Ovary (tissue), 9 donors: ENCODE measurements around the gene GSTM2. TPM values are rescaled to one million over a fixed set of nuclear protein-coding genes. Genes with fewer than 3 reads are reported as not detected.
"Not testable (repeated sequence)": the region's sequence is repeated elsewhere in the genome, so short reads cannot be mapped to it uniquely, and the experiment has no call there.

Experiments used
- DNase-seq, 5 donors: peaks; one replicate each; pipeline ENCODE4 v3.0.0-alpha.2; 2019 to 2020
- H3K27ac ChIP-seq, 2 donors: fragments of 200-600 bp; one replicate each; pipeline versions ENCODE4 v1.5.1 to v1.8.0; 2019 to 2022
- H3K27me3 ChIP-seq: fragments of 200-600 bp; one replicate; pipeline ENCODE4 v1.8.0; 2022
- H3K36me3 ChIP-seq: fragments of 200-600 bp; sonication (generic); one replicate; pipeline ENCODE4 v1.5.1; 2019
- H3K4me1 ChIP-seq: one replicate; pipeline ENCODE4 v1.8.1; 2013; ENCODE audit warnings: mild to moderate bottlenecking, moderate library complexity; ENCODE audit not compliant: insufficient read depth
- H3K4me3 ChIP-seq: fragments of 200-600 bp; sonication (generic); one replicate; pipeline ENCODE4 v1.5.1; 2017
- H3K9me3 ChIP-seq, 2 donors: fragments of 200-600 bp in 1 of 2; sonication (generic) in 1 of 2; one replicate each; pipeline versions ENCODE4 v1.5.1 to v1.8.1; 2013 to 2019; ENCODE audit warnings: mild to moderate bottlenecking in 1 of 2, moderate library complexity in 1 of 2
- CTCF ChIP-seq, 3 donors: fragments of 450-650 bp in 2 of 3; fragments of 200-600 bp in 1 of 3; IDR thresholded peaks; one replicate each; pipeline versions ENCODE4 v1.5.1 to v1.8.0; 2016 to 2022; ENCODE audit warnings: antibody characterized with exemption in 3 of 3, mild to moderate bottlenecking in 1 of 3
- EP300 ChIP-seq: sonication (generic); formaldehyde crosslinking; IDR thresholded peaks from one replicate; pipeline ENCODE4 v1.6.1; 2017; ENCODE audit warnings: antibody characterized with exemption
- POLR2A ChIP-seq: fragments of 450-650 bp; IDR thresholded peaks from one replicate; pipeline ENCODE4 v1.6.1; 2017; ENCODE audit warnings: antibody characterized with exemption, mild to moderate bottlenecking, moderate library complexity
- WGBS, 3 donors: extraction: QIAGEN DNeasy Blood & Tissue Kit in 1 of 3; methylation state at CpG; one replicate each; pipeline versions ENCODE4 v1.1.5 to v1.1.7; 2013 to 2017; 5-methylcytosine and 5-hydroxymethylcytosine counted together
- intact Hi-C, 4 donors: fragments of 100-400 bp; cut with DNase I; formaldehyde crosslinking; loops; one replicate each; pipeline versions ENCODE4 v1.11.0 to v1.15.1; 2022 to 2023
- polyA plus RNA-seq, 2 donors: library from polyadenylated mRNA; stranded (reverse); fragments of 200-250 nt in 1 of 2; fragments of 350-450 nt in 1 of 2; fragmentation: Illumina TruSeq in 1 of 2; extraction: RNeasy Lipid Tissue Mini Kit (QIAGEN cat#74804) in 1 of 2; gene quantifications; one replicate each; pipeline ENCODE4 v1.2.3, GENCODE V29; 2013 to 2014
- total RNA-seq, 7 donors: library from RNA; depleted of rRNA in 2 of 7; stranded (reverse); fragments of >200 nt in 2 of 7; fragmentation: NEBNext Ultra II Directional in 3 of 7; extraction: Animal tissue kit (Norgen Biotek cat#: 25700) in 3 of 7; gene quantifications; one replicate each; pipeline versions ENCODE4 v1.1.0 to v1.2.4, GENCODE V29; 2016 to 2023
- donor health status: DM: no; HTN: no; CAD: no; lungs with moderate emphysema.
- donor health status: DM: no; HTN: no; CAD: no.
- donor health status: Bipolar disorder and iron deficiency.
- donor health status: DM: yes; HTN: yes; CAD: no.
- donor health status: DM: no; HTN: no; CAD: no.
- donor health status: DM: yes; HTN: yes; CAD: no.

GSTM2 gene
- total and polyA plus RNA-seq, 9 donors = 101 to 318 (median 202) TPM

- peak within 1 kb of the TSS in 1 of 2 donors; percentile 88 for H3K27ac ChIP-seq
- no peak for TF ChIP-seq EP300
- peak in 2 of 3 donors; percentile 48 to 73 for TF ChIP-seq CTCF (IDR thresholded peaks at IDR 0.05)
- no peaks in the 10 kb centered on the region for H3K36me3 ChIP-seq
- H3K4me1 ChIP-seq = peaks cover 2% of the 10 kb centered on the region
- peak within 1 kb of the TSS; percentile 35 for H3K4me3 ChIP-seq
- H3K9me3 ChIP-seq = no peaks in the 10 kb centered on the region
- DNase-seq = peak in 3 of 5 donors; percentile 84 to 91 (median 88)
- WGBS, 3 donors = 0 to 1% methylated on average over 1 to 46 of the region's 46 CpGs; no CpG with 5 or more reads in 1 of the 3 donors
- intact Hi-C loops = no loop called here
- H3K27me3 ChIP-seq = no peaks in the 10 kb centered on the region
Observed at GRCh38 chr1:109687641-109688499, 20.0 kb downstream of the GSTM2 start, which contains the start of gene GSTM1. GSTM1 (plus strand) TSS chr1:109687817; CDS start chr1:109687874, 57 bp downstream.

- 27 to 33% methylated on average over 6 of the region's 6 CpGs; no CpG with 5 or more reads in 1 of the 3 donors for WGBS, 3 donors
- TF ChIP-seq POLR2A (no peak), CTCF (IDR thresholded peaks at IDR 0.05) (no peak), EP300 (no peak)
- no peaks in the 10 kb centered on the region for H3K27me3 ChIP-seq
Observed at GRCh38 chr1:109689844-109690405, 22.1 kb downstream of the GSTM2 start.

DNA sequence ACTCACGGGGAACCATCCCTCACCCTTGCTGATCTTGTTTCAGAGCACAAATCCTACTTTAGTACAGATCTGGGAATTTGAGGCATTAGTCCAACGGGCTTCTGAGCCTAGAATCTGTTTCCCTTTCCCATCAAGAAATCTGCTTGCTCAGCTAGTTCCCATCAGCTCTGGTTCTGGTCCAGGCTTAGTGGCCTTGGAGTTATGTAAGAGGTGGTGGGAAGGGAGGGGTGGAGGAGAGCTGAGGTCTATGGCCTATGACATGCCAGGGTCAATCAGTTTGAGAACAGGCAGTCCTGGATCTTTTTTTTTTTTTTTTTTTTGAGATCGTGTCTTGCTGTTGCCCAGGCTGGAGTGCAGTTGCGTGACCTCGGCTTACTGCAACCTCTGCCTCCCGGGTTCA, 23.9 kb downstream of the GSTM2 start:
- Histone ChIP-seq H3K27me3 (no peaks in the 10 kb centered on the region), H3K27ac (peak overlapping the region in 1 of 2 donors; percentile 88), H3K4me3 (no peak overlapping the region), H3K4me1 (peaks cover 2% of the 10 kb centered on the region), H3K36me3 (no peaks in the 10 kb centered on the region), H3K9me3 (no peaks in the 10 kb centered on the region)
- intact Hi-C loops = no loop called here
- no peak for TF ChIP-seq CTCF (IDR thresholded peaks at IDR 0.05)
- no peak for TF ChIP-seq POLR2A
- no peak for TF ChIP-seq EP300
- 13 to 14% methylated on average over 6 of the region's 6 CpGs; no CpG with 5 or more reads in 1 of the 3 donors for WGBS, 3 donors
- DNase-seq = peak in 3 of 5 donors; percentile 71 to 88 (median 85)

More at GRCh38 chr1:109689844-109690405, 22.1 kb downstream of the GSTM2 start:
- peak overlapping the region in 1 of 2 donors; percentile 88 for H3K27ac ChIP-seq
- no peaks in the 10 kb centered on the region for H3K36me3 ChIP-seq
- peak in 1 of 5 donors; percentile 51 for DNase-seq
- H3K4me1 ChIP-seq = peaks cover 2% of the 10 kb centered on the region
- H3K9me3 ChIP-seq = no peaks in the 10 kb centered on the region
- no peak overlapping the region for H3K4me3 ChIP-seq
- intact Hi-C loops = no loop called here

- not testable (repeated sequence) for DNase-seq
Observed at GRCh38 chr1:109694400-109694799, 26.5 kb downstream of the GSTM2 start.

GRCh38 chr1:109695138-109695537, 27.3 kb downstream of the GSTM2 start:
- H3K4me3 ChIP-seq, H3K27ac ChIP-seq, H3K4me1 ChIP-seq, intact Hi-C loops, H3K36me3 ChIP-seq, H3K9me3 ChIP-seq, DNase-seq, H3K27me3 ChIP-seq: not testable (repeated sequence)
- WGBS, 3 donors = 72 to 74% methylated on average over 3 of the region's 3 CpGs; no CpG with 5 or more reads in 1 of the 3 donors

More at GRCh38 chr1:109694400-109694799, 26.5 kb downstream of the GSTM2 start:
- H3K9me3 ChIP-seq, H3K4me3 ChIP-seq, H3K4me1 ChIP-seq, intact Hi-C loops, H3K27me3 ChIP-seq, H3K36me3 ChIP-seq, H3K27ac ChIP-seq: not testable (repeated sequence)
- WGBS, 3 donors = 91 to 94% methylated on average over 5 of the region's 5 CpGs; no CpG with 5 or more reads in 1 of the 3 donors
